Activated naive CD4-positive, alpha-beta T cell treated with Interleukin-2 at 50 U/mL for 16 hours (primary cell): ENCODE results near the gene ST6GALNAC5.
"Not testable (repeated sequence)": the region's sequence is repeated elsewhere in the genome, so short reads cannot be mapped to it uniquely, and the experiment has no call there.

Experiments
- DNase-seq: peaks from one replicate; pipeline ENCODE4 v3.0.0-alpha.2; 2020

The ST6GALNAC5 gene

GRCh38 chr1:76939050-76939816 lies 72.0 kb downstream of the ST6GALNAC5 start:
- no peak for DNase-seq

- DNase-seq, result no peak
Observed at GRCh38 chr1:76939817-76940216, 72.5 kb downstream of the ST6GALNAC5 start.

- DNase-seq, result no peak
Observed at GRCh38 chr1:76940571-76941335, 73.5 kb downstream of the ST6GALNAC5 start.

GRCh38 chr1:76942549-76942948 lies 75.3 kb downstream of the ST6GALNAC5 start:
- no peak for DNase-seq

- DNase-seq, result no peak
Observed at GRCh38 chr1:76944942-76945341, 77.7 kb downstream of the ST6GALNAC5 start.

GRCh38 chr1:76948846-76949245 lies 81.6 kb downstream of the ST6GALNAC5 start:
- no peak for DNase-seq

- no peak for DNase-seq
Observed at GRCh38 chr1:76949503-76949902, 82.2 kb downstream of the ST6GALNAC5 start.

GRCh38 chr1:76950306-76950705 lies 83.0 kb downstream of the ST6GALNAC5 start:
- no peak for DNase-seq

- no peak for DNase-seq
Observed at GRCh38 chr1:76951153-76951552, 83.9 kb downstream of the ST6GALNAC5 start.

- DNase-seq, result no peak
Observed at GRCh38 chr1:76955652-76956051, 88.4 kb downstream of the ST6GALNAC5 start.

- DNase-seq, result no peak
Observed at GRCh38 chr1:76957961-76958360, 90.7 kb downstream of the ST6GALNAC5 start.

GRCh38 chr1:76958828-76959227 lies 91.5 kb downstream of the ST6GALNAC5 start:
- no peak for DNase-seq

GRCh38 chr1:76959556-76959955 lies 92.3 kb downstream of the ST6GALNAC5 start:
- no peak for DNase-seq

GRCh38 chr1:76961181-76961819 lies 94.0 kb downstream of the ST6GALNAC5 start:
- no peak for DNase-seq

- DNase-seq, result no peak
Observed at GRCh38 chr1:76961820-76962207, 94.5 kb downstream of the ST6GALNAC5 start.

GRCh38 chr1:76981267-76981666 lies 114.0 kb downstream of the ST6GALNAC5 start:
- not testable (repeated sequence) for DNase-seq

- DNase-seq, result no peak
Observed at GRCh38 chr1:76989976-76990375, 122.7 kb downstream of the ST6GALNAC5 start.

- no peak for DNase-seq
Observed at GRCh38 chr1:76993036-76993435, 125.8 kb downstream of the ST6GALNAC5 start.

GRCh38 chr1:76998582-76999223 lies 131.4 kb downstream of the ST6GALNAC5 start:
- no peak for DNase-seq

GRCh38 chr1:77007675-77008074 lies 140.4 kb downstream of the ST6GALNAC5 start:
- no peak for DNase-seq

- DNase-seq, result no peak
Observed at GRCh38 chr1:77010937-77011336, 143.7 kb downstream of the ST6GALNAC5 start.

- no peak for DNase-seq
Observed at GRCh38 chr1:77012066-77012465, 144.8 kb downstream of the ST6GALNAC5 start.

GRCh38 chr1:77014073-77014788 lies 147.0 kb downstream of the ST6GALNAC5 start:
- no peak for DNase-seq
